ENCODE results near the gene ITGA7.

DNA sequence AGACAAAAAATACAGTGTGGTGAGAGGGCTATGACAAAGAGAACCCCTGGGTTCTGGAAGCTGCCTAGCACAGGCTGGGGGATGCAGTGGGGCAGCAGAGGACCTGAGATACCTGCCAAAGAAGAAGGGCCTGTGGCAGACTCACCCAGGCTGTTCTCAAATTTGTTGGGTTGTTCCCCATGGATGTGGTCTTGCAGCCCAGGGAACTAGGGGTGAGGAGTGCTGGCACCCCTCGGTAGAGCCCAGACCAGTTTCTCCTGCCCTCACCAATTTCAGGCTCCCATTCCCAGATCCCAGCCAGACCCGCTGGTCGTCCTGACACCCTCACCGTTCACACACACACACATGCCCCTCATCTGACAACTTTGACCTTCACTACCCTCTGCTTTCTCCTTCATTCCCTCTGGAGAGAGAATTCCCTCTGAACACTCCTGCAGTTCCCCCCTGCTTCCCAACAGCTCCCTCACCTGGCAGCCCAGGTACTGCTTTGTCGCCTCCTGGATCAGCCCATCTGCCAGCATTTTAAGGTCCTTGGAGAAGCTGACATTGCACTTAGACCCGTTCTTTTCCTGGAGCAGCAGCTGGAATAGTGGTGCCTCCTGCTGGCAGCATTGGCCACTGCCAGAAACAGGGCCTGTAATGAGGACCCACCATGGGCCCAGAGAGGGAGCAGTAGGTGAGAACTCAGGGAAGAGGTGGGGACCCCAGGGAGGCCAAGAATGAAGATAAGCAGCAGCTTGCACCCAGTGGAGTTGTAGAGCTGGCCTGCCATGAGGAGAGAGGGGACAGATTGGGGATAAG, 29.3 kb upstream of the ITGA7 start:
- TF ChIP-seq, protein P1, sequence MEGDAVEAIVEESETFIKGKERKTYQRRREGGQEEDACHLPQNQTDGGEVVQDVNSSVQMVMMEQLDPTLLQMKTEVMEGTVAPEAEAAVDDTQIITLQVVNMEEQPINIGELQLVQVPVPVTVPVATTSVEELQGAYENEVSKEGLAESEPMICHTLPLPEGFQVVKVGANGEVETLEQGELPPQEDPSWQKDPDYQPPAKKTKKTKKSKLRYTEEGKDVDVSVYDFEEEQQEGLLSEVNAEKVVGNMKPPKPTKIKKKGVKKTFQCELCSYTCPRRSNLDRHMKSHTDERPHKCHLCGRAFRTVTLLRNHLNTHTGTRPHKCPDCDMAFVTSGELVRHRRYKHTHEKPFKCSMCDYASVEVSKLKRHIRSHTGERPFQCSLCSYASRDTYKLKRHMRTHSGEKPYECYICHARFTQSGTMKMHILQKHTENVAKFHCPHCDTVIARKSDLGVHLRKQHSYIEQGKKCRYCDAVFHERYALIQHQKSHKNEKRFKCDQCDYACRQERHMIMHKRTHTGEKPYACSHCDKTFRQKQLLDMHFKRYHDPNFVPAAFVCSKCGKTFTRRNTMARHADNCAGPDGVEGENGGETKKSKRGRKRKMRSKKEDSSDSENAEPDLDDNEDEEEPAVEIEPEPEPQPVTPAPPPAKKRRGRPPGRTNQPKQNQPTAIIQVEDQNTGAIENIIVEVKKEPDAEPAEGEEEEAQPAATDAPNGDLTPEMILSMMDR (IDR thresholded peaks at IDR 0.05; ENCODE audit: poor library complexity, severe bottlenecking) = peak; percentile 75
- TF ChIP-seq EZH2 (IDR thresholded peaks at IDR 0.05; ENCODE audit: borderline replicate concordance, insufficient read depth, low read length, poor library complexity, severe bottlenecking) (no peak), POLR2AphosphoS5 (IDR thresholded peaks at IDR 0.05) (no peak), TAF1 (IDR thresholded peaks at IDR 0.05; ENCODE audit: low read depth) (no peak), RAD21 (conservative IDR thresholded peaks at IDR 0.05) (peak; percentile 59), EP300 (conservative IDR thresholded peaks at IDR 0.05; ENCODE audit: poor library complexity, severe bottlenecking) (no peak), SMC3 (conservative IDR thresholded peaks at IDR 0.05; ENCODE audit: poor library complexity) (peak; percentile 65)
- TF ChIP-seq, protein P2, sequence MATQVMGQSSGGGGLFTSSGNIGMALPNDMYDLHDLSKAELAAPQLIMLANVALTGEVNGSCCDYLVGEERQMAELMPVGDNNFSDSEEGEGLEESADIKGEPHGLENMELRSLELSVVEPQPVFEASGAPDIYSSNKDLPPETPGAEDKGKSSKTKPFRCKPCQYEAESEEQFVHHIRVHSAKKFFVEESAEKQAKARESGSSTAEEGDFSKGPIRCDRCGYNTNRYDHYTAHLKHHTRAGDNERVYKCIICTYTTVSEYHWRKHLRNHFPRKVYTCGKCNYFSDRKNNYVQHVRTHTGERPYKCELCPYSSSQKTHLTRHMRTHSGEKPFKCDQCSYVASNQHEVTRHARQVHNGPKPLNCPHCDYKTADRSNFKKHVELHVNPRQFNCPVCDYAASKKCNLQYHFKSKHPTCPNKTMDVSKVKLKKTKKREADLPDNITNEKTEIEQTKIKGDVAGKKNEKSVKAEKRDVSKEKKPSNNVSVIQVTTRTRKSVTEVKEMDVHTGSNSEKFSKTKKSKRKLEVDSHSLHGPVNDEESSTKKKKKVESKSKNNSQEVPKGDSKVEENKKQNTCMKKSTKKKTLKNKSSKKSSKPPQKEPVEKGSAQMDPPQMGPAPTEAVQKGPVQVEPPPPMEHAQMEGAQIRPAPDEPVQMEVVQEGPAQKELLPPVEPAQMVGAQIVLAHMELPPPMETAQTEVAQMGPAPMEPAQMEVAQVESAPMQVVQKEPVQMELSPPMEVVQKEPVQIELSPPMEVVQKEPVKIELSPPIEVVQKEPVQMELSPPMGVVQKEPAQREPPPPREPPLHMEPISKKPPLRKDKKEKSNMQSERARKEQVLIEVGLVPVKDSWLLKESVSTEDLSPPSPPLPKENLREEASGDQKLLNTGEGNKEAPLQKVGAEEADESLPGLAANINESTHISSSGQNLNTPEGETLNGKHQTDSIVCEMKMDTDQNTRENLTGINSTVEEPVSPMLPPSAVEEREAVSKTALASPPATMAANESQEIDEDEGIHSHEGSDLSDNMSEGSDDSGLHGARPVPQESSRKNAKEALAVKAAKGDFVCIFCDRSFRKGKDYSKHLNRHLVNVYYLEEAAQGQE (IDR thresholded peaks at IDR 0.05; ENCODE audit: borderline replicate concordance) = no peak

All from neural cell (in vitro differentiated cells).